Sigmoid colon (tissue), 4 donors: ENCODE results near the gene SREK1.

Experiments
- CTCF ChIP-seq, 4 experiments: fragments of 450-650 bp in 3 of 4; fragments of 200-600 bp in 1 of 4; IDR thresholded peaks; one replicate each; pipeline ENCODE4 v1.5.1; 2016 to 2019; ENCODE audit warnings: antibody characterized with exemption in 4 of 4, mild to moderate bottlenecking in 3 of 4, moderate library complexity in 2 of 4
- EP300 ChIP-seq, 4 donors: sonication (generic); formaldehyde crosslinking; IDR thresholded peaks; one replicate each; pipeline ENCODE4 v1.6.1; 2017; ENCODE audit warnings: antibody characterized with exemption in 4 of 4
- POLR2AphosphoS5 ChIP-seq, 4 donors: sonication (generic); formaldehyde crosslinking; IDR thresholded peaks; one replicate each; pipeline ENCODE4 v1.6.1; 2017; ENCODE audit warnings: antibody characterized with exemption in 4 of 4

- TF ChIP-seq CTCF (IDR thresholded peaks at IDR 0.05) (no peak), POLR2AphosphoS5 (IDR thresholded peaks at IDR 0.05) (no peak), EP300 (IDR thresholded peaks at IDR 0.05) (no peak)
These were observed 42.0 kb downstream of the SREK1 start for GRCh38 chr5:66186108-66186507.
